ENCODE measurements around the gene CDC20.

CDC20 gene

GRCh38 chr1:43387976-43388599 is 29.3 kb downstream of the CDC20 start:
- Histone ChIP-seq H2AFZ (ENCODE audit: low read length) (no peak overlapping the region), H3K9ac (ENCODE audit: low read length) (peak overlapping the region; percentile 71), H3K4me1 (ENCODE audit: insufficient read depth, low read length, severe bottlenecking) (peaks cover 23% of the 10 kb centered on the region), H3F3A (ENCODE audit: insufficient read depth, low read length) (no peaks in the 10 kb centered on the region), H4K20me1 (ENCODE audit: insufficient read depth, low read length) (no peaks in the 10 kb centered on the region), H3K36me3 (ENCODE audit: insufficient read depth, low read length) (peaks cover 46% of the 10 kb centered on the region), H3K27ac (ENCODE audit: low read depth, low read length, poor library complexity, severe bottlenecking) (no peak overlapping the region), H3K9me3 (ENCODE audit: low read length) (no peaks in the 10 kb centered on the region), H3K4me2 (ENCODE audit: low read length) (peak overlapping the region; percentile 97), H3K9me2 (ENCODE audit: low read depth, low read length) (no peaks in the 10 kb centered on the region), H3K27me3 (ENCODE audit: insufficient read depth, low read length) (no peaks in the 10 kb centered on the region), H3K4me3 (ENCODE audit: low read depth, low read length, poor library complexity, severe bottlenecking) (peak overlapping the region; percentile 72), H3K79me2 (ENCODE audit: insufficient read depth, low read length) (peaks cover 18% of the 10 kb centered on the region)
- TF ChIP-seq CTCF (IDR thresholded peaks at IDR 0.05; ENCODE audit: low read length) (no peak), EZH2 (IDR thresholded peaks at IDR 0.05; ENCODE audit: borderline replicate concordance, low read length) (no peak)

- Histone ChIP-seq H3K4me3 (ENCODE audit: low read depth, low read length, poor library complexity, severe bottlenecking) (peak overlapping the region; percentile 72), H3K27ac (ENCODE audit: low read depth, low read length, poor library complexity, severe bottlenecking) (no peak overlapping the region), H3K4me2 (ENCODE audit: low read length) (peak overlapping the region; percentile 97), H3K79me2 (ENCODE audit: insufficient read depth, low read length) (peaks cover 18% of the 10 kb centered on the region), H3K9me2 (ENCODE audit: low read depth, low read length) (no peaks in the 10 kb centered on the region), H3F3A (ENCODE audit: insufficient read depth, low read length) (no peaks in the 10 kb centered on the region), H2AFZ (ENCODE audit: low read length) (no peak overlapping the region), H3K27me3 (ENCODE audit: insufficient read depth, low read length) (no peaks in the 10 kb centered on the region), H3K36me3 (ENCODE audit: insufficient read depth, low read length) (peaks cover 41% of the 10 kb centered on the region), H3K9me3 (ENCODE audit: low read length) (no peaks in the 10 kb centered on the region), H3K4me1 (ENCODE audit: insufficient read depth, low read length, severe bottlenecking) (peaks cover 23% of the 10 kb centered on the region), H3K9ac (ENCODE audit: low read length) (peak overlapping the region; percentile 71), H4K20me1 (ENCODE audit: insufficient read depth, low read length) (no peaks in the 10 kb centered on the region)
- no peak for TF ChIP-seq EZH2 (IDR thresholded peaks at IDR 0.05; ENCODE audit: borderline replicate concordance, low read length)
- no peak for TF ChIP-seq CTCF (IDR thresholded peaks at IDR 0.05; ENCODE audit: low read length)
These were observed 29.8 kb downstream of the CDC20 start for GRCh38 chr1:43388613-43389012.

DNA sequence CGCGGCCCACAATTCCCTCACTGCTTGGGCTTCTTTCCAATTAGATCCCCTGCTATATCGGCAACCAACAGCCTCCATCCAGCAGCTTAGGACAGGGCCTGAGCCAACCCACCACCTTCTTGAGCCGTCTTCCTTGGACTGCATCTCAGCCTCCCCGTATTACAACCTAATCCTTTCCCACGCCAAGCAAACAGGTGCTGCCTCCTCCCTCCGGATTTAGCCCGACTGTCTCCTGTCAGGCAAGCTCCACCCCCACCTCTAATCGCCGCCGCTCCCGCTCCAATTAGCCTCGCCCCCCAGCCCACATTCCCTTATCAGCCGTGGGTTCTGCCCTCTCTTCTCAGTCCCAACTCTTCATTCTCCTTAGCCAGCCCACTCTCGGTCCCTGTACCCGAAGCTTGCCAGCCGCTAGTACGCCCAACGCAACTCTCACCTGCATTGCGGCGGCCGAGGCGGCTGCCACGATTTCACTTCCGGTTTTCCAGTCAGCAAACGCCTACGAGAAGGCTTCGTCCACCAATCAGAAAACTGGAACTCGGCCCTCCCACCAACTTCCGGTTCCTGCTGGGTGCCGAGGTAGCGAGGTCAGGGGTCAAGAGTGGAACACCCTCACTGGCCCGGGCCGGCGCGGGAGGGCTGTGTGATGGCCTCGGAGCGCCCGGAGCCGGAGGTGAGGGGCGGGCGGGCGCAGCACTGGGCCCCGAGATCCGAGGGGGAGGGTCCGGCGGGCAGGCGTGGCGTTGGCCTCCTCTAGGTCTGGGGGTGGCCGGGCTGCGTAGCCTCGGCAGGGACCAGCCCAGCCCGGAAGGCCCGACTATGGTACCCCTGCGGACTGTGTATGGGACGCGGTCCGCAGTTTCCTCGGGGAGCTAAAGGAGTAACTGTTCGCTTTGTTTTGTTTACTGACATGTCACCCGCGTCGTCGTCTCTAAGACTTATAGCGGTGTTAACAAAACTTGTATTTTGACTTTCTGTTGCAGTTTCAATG is 30.8 kb downstream of the CDC20 start, which contains the start of the genes MED8 and SZT2:
Gene MED8 (minus strand): TSS at position 475 of the 988 bp plus-strand sequence. CDS start 36 bp downstream, at position 439.
Gene SZT2 (plus strand): TSS at position 574 of the 988 bp plus-strand sequence. CDS start 70 bp downstream, at position 644.
- H3K79me2 ChIP-seq (ENCODE audit: insufficient read depth, low read length), result peaks cover 18% of the 10 kb centered on the region
- H3K4me2 ChIP-seq (ENCODE audit: low read length), result peak within 1 kb of the TSS; percentile 97
- H3K4me3 ChIP-seq (ENCODE audit: low read depth, low read length, poor library complexity, severe bottlenecking), result peak within 1 kb of the TSS; percentile 72
- no peaks in the 10 kb centered on the region for H3K27me3 ChIP-seq (ENCODE audit: insufficient read depth, low read length)
- no peaks in the 10 kb centered on the region for H3K9me2 ChIP-seq (ENCODE audit: low read depth, low read length)
- no peaks in the 10 kb centered on the region for H3K9me3 ChIP-seq (ENCODE audit: low read length)
- peaks cover 23% of the 10 kb centered on the region for H3K4me1 ChIP-seq (ENCODE audit: insufficient read depth, low read length, severe bottlenecking)
- no peaks in the 10 kb centered on the region for H4K20me1 ChIP-seq (ENCODE audit: insufficient read depth, low read length)
- H3K27ac ChIP-seq (ENCODE audit: low read depth, low read length, poor library complexity, severe bottlenecking), result no peak within 1 kb of the TSS
- H2AFZ ChIP-seq (ENCODE audit: low read length), result no peak within 1 kb of the TSS
- no peaks in the 10 kb centered on the region for H3F3A ChIP-seq (ENCODE audit: insufficient read depth, low read length)
- H3K9ac ChIP-seq (ENCODE audit: low read length), result peak within 1 kb of the TSS; percentile 71
- peaks cover 31% of the 10 kb centered on the region for H3K36me3 ChIP-seq (ENCODE audit: insufficient read depth, low read length)
- TF ChIP-seq EZH2 (IDR thresholded peaks at IDR 0.05; ENCODE audit: borderline replicate concordance, low read length), result no peak
- TF ChIP-seq CTCF (IDR thresholded peaks at IDR 0.05; ENCODE audit: low read length), result no peak

Data from OCI-LY1 (cell line).